Peyer's patch (tissue), 4 donors: Measurements from ENCODE around the gene ARPC5L.

Source experiments
- CTCF ChIP-seq, 6 experiments: fragments of 450-650 bp in 4 of 6; fragments of 200-600 bp in 2 of 6; sonication (generic) in 1 of 6; IDR thresholded peaks; one replicate each; pipeline ENCODE4 v1.5.1; 2017 to 2019; ENCODE audit warnings: antibody characterized with exemption in 6 of 6, mild to moderate bottlenecking in 3 of 6, moderate library complexity in 1 of 6
- POLR2A ChIP-seq, 2 donors: fragments of 450-650 bp; IDR thresholded peaks; one replicate each; pipeline ENCODE4 v1.5.1; 2017; ENCODE audit warnings: antibody characterized with exemption in 2 of 2, mild to moderate bottlenecking in 2 of 2, moderate library complexity in 2 of 2

DNA sequence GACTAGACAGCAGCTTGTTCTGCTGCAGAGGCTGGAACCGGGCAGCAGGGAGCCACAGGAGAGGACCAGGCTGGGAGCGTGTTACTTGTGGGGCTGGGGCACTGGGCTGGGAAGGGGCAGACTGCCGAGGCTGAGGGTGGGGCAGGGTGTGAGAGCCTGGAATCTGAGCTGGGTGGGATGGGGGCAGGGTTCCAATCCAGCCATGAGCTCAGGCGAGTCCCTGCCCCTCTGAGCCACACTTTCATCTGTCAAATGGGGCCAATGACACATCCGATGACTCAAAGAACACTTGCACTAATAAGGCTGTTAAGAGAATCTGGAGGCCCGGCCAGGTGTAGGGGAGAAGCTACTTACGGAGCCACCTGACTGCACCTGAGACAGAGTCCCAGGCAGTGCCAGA lies 27.3 kb upstream of the ARPC5L start:
- TF ChIP-seq POLR2A (IDR thresholded peaks at IDR 0.05) (peak in 1 of 2 donors; percentile 27), CTCF (IDR thresholded peaks at IDR 0.05) (no peak)
